M059J (cell line): ENCODE measurements around the gene DTX4. TPM values are rescaled to one million over a fixed set of nuclear protein-coding genes. Genes with fewer than 3 reads are reported as not detected.

Experiments
- DNase-seq: peaks from one replicate; pipeline ENCODE4 v3.0.0-alpha.2; 2012; ENCODE audit warnings: low read depth
- total RNA-seq: library from RNA; depleted of rRNA; stranded (reverse); fragments of >200 nt; shearing (Covaris generic); gene quantifications from 2 replicates; pipeline ENCODE4 v1.2.3, GENCODE V29; 2014; rRNA removed

DTX4 gene
- total RNA-seq, 1 experiment from 2014 or later = 0.37 TPM

GRCh38 chr11:59219836-59220235 is 47.9 kb downstream of the DTX4 start:
- DNase-seq = no peak

- peak; percentile 15 for DNase-seq
These were observed 49.5 kb downstream of the DTX4 start for GRCh38 chr11:59221441-59221840.

DNA sequence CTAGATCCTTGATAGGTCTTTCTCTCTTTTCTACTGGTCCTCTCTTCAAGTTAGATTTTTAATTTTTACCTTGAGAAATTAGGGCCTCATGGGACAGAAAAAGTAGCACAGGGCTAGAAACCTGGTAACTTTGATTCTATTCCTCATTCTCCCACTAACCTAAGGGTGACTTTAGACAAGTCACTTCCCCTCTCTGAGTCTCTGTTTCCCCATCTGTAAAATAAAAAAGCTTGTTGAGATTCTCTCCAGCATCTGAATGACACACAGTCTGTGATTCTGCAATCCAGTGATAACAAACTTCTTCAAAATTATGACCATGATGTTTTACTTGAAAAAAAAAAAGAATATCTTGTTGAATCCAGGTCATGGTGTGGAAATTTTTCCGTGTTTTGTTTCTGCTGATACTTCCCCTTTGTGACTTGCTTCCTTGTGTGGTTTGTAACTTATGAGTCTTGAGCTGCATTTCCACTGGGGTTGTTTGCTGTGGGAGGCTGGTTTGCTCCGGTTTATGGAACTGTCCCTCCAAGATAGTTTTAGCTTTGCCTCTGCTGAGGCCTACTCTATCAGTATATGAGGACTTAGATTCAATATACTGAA is 50.6 kb downstream of the DTX4 start:
- no peak for DNase-seq

GRCh38 chr11:59223177-59223576 is 51.2 kb downstream of the DTX4 start:
- DNase-seq = no peak

DNA sequence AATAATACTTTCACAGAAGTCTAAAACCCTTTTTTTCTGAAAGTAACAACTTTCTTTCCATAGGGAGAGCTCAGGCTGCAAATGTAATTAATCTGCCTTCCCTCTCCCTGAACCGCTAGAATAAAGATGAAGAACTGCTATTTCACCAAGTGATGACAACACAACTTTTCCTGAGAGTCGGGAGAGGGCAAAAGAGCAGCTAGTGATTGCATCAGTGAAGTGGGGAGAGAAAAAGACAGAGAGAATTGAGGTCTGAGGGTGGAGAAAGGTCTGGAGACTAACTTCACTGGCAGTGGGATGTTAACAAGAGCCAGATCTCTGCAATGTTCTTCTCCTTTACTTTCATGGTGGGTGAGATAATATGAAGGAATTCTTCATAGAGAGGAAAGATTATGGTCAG is 51.7 kb downstream of the DTX4 start:
- DNase-seq = no peak

GRCh38 chr11:59224351-59224928 is 52.5 kb downstream of the DTX4 start:
- DNase-seq = no peak

DNA sequence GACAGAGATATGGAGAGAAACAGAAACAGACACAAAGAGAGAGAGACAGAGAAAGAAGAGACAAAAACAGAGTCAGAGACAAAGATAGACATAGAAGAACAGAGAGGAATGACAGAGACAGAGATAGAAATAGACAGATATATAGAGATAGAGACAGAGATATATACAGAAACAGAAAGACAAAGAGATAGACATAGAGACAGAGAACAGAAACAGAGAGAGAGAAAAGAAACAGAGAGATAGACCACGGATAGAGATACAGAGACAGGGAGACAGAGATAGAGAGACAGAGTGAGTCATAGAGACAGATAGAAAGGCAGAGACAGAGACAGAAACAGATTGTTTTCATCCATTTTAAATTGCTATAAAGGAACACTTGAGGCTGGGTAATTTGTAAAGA is 53.1 kb downstream of the DTX4 start:
- no peak for DNase-seq

DNA sequence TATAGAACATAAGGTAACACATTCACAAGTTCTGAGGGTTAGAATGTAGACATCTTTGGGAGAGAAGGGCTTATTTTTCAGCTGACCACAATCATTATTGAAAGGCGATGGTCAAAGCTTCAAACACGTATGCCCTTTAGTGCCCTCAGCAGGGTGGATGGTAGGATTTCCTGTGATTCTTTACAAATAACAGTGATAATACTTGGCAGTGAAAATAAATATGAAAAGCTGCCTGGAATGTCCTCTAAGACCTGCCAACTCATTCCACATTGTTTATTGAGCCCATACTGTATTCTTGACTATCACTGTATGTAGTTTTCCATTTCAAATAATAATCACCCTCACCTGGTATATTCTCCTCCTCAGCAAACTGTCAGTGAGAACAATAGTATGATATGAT is 54.5 kb downstream of the DTX4 start:
- no peak for DNase-seq

GRCh38 chr11:59240322-59240721 is 68.4 kb downstream of the DTX4 start:
- DNase-seq = no peak

- DNase-seq = no peak
These were observed 71.7 kb downstream of the DTX4 start for GRCh38 chr11:59243633-59244032.

DNA sequence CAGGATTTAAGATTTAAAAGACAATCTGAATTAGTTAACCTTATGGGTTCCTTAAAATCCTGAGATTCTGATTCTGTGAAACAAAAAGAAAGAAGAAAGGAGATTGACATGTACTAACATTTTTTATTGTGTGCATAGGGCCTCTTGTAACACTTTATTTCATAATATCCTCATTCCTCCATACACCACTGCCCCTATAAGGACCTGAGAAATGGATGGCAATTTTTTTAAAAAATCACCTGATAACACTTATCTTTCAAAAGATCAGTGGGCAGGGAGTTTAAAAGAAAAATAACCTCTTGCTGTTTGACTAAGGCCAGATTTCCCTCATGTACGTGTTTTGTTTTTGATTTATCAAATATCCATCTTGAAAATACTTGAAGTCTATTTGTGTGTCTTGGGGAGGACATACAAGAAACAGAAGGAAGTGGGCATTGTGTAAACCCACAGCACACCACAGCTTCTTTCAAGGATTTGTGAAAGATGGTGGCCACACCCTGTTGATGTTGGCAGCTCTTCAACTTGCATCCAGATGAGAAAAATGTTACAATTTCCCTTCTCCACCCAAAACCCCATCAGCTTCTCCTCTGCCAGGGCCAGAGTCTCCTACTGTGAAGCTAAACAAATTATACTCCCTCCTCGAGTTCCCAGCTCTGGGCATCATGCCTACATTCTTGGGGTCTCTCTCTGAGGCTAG is 75.7 kb downstream of the DTX4 start:
- no peak for DNase-seq

DNA sequence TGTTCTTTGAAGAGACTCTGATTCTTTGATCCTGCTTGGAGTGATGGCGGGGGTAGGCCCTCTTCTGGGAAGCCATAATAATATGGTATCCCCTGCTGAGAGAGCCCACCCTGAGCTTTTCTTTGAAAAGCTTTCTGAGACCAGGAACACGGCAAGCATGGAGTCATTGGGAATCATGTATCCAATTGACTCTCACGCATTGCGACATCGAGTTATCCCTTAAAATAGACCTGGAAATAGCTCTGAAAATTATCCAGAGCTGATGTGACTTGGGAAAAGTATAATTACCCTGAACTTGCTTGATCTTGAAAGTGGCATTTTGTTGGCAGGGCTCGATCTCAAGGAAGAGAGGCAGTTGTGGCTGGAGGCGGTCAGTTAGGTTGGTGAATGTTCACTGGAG is 77.6 kb downstream of the DTX4 start:
- DNase-seq = no peak

DNA sequence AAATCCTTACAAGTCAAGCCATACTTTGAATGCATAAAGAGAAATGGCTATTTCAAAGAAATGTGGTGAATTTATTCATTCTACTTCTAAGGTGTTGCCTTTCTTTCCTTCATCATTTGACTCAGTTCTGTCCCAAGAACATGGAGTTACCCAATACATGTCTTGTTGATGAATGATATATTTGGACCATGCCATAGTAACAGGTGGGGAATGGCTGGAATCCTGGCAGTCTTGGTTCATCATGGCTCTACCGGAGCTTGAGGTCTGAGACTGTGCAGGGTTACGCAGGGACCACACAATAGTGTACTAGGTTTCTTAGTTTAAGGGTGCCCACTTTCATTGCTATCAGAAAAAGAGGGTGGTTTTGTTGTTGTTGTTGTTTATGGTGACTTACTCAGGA is 81.1 kb downstream of the DTX4 start:
- no peak for DNase-seq

DNA sequence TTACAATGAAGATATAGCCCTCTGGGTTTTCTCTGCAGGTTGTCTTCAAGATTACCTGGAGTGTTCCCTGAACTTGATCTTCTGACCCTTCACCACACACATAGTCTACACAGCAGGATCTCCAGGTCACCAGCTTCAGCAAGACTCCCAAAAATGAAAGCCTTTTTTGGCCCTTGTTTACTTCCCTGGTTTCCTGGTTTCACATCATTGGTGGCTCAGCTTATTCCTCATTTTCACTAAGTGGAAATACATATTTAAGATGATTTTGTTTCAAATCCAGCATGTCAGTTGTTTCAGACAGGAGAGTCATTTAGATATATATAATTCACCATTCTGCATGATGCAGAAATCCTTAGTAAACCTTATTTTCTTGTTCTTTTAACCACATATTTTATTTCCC is 82.4 kb downstream of the DTX4 start:
- no peak for DNase-seq

- no peak for DNase-seq
These were observed 83.3 kb downstream of the DTX4 start for GRCh38 chr11:59255281-59255680.

Other genes starting within 250 kb of the DTX4 start
- gene GLYATL1, start 232.6 kb upstream of the DTX4 start, total RNA-seq = 0.12 and 1.9 TPM in 2 replicates
- gene GLYATL1B, start 85.8 kb upstream of the DTX4 start, total RNA-seq = not detected in 2 replicates
- 42.2 and 44.2 TPM in 2 replicates for gene FAM111B, start 64.9 kb upstream of the DTX4 start, total RNA-seq
- 118 and 159 TPM in 2 replicates for gene FAM111A, start 29.3 kb upstream of the DTX4 start, total RNA-seq
- not detected in 2 replicates for gene MPEG1, start 40.8 kb downstream of the DTX4 start, total RNA-seq
- gene OR5AN1, start 186.8 kb downstream of the DTX4 start, total RNA-seq = not detected in 2 replicates